Pancreas (tissue), 10 donors: ENCODE results near the gene NPTN. TPM values are rescaled to one million over a fixed set of nuclear protein-coding genes. Genes with fewer than 3 reads are reported as not detected.

Experiments
- ATAC-seq, 4 donors: fragments of 200-7000 bp; cut with Tn5 transposase; one replicate each; pipeline versions ENCODE4 v1.8.0 to v1.9.1; 2020; ENCODE audit warnings: mild to moderate bottlenecking in 4 of 4, moderate library complexity in 4 of 4
- DNase-seq, 6 donors: peaks; one replicate each; pipeline ENCODE4 v3.0.0-alpha.2; 2020
- FAIRE-seq: peaks from 2 replicates; lab custom pipeline; 2012; peaks lifted over from hg19 to GRCh38; lab: Jason Lieb, UNC
- H3K27ac ChIP-seq, 4 donors: fragments of 200-600 bp; sonication (generic); 1 replicate in 3 of 4; 2 replicates in 1 of 4; pipeline versions ENCODE4 v1.5.0 to v1.8.0; 2020
- H3K27me3 ChIP-seq, 4 donors: fragments of 200-600 bp; one replicate each; pipeline ENCODE4 v1.8.0; 2021
- H3K36me3 ChIP-seq, 3 donors: fragments of 200-600 bp; sonication (generic) in 1 of 3; one replicate each; pipeline versions ENCODE4 v1.5.0 to v1.8.0; 2020 to 2021
- H3K4me1 ChIP-seq, 3 donors: fragments of 200-600 bp; one replicate each; pipeline ENCODE4 v1.8.0; 2021
- H3K4me3 ChIP-seq, 4 donors: fragments of 200-600 bp; sonication (generic) in 2 of 4; one replicate each; pipeline versions ENCODE4 v1.5.0 to v1.8.0; 2020 to 2021
- H3K9me3 ChIP-seq, 4 donors: fragments of 200-600 bp; one replicate each; pipeline ENCODE4 v1.8.0; 2021
- WGBS, 2 donors: extraction: QIAGEN DNeasy Blood & Tissue Kit; methylation state at CpG; one replicate each; pipeline ENCODE4 v1.1.7; 2013; 5-methylcytosine and 5-hydroxymethylcytosine counted together
- intact Hi-C, 3 donors: fragments of 100-400 bp; cut with DNase I; formaldehyde crosslinking; loops; one replicate each; pipeline versions ENCODE4 v1.11.1 to v1.14.2; 2022
- polyA plus RNA-seq, 2 donors: library from polyadenylated mRNA; stranded (reverse); fragments of 200-250 nt; gene quantifications; one replicate each; pipeline ENCODE4 v1.2.3, GENCODE V29; 2013
- total RNA-seq, 6 donors: library from RNA; stranded (reverse); fragmentation: NEBNext Ultra II Directional in 4 of 6; extraction: Animal tissue kit (Norgen Biotek cat#: 25700) in 4 of 6; gene quantifications; one replicate each; pipeline versions ENCODE4 v1.2.1 to v1.2.4, GENCODE V29; 2021 to 2023
- TF ChIP-seq, protein P1 (sequence below), 4 donors: fragments of 200-600 bp; sonication (generic) in 3 of 4; IDR thresholded peaks; one replicate each; pipeline versions ENCODE4 v1.5.0 to v1.8.0; 2021; ENCODE audit warnings: antibody characterized with exemption in 4 of 4
- donor health status: healthy with polysubstance abuse.
- donor health status: DM: no; HTN: no; CAD: no; lungs with moderate emphysema.
- donor health status: DM: no; HTN: no; CAD: no.
- donor health status: control.
- donor health status: control.
- donor health status: Bipolar disorder and iron deficiency.
- donor health status: DM: yes; HTN: yes; CAD: no.
- donor health status: DM: no; HTN: no; CAD: no.
- donor health status: DM: no; HTN: no; CAD: no.
- donor health status: DM: yes; HTN: yes; CAD: no.

The NPTN gene
- total and polyA plus RNA-seq, 8 donors: 16.2 to 61.9 (median 36.8) TPM

GRCh38 chr15:73605759-73606436, 27.3 kb downstream of the NPTN start:
- FAIRE-seq (no peak), ATAC-seq (no peak), DNase-seq (no peak)
- WGBS, 2 donors: 94 to 97% methylated on average over 5 of the region's 5 CpGs
- Histone ChIP-seq H3K4me1 (peaks cover 20 to 31% (median 27%) of the 10 kb centered on the region in 3 donors), H3K27ac (no peak overlapping the region), H3K27me3 (no peaks in the 10 kb centered on the region), H3K9me3 (no peaks in the 10 kb centered on the region), H3K36me3 (no peaks in the 10 kb centered on the region), H3K4me3 (no peak overlapping the region)
- intact Hi-C loops: no loop called here
- TF ChIP-seq, protein P1, sequence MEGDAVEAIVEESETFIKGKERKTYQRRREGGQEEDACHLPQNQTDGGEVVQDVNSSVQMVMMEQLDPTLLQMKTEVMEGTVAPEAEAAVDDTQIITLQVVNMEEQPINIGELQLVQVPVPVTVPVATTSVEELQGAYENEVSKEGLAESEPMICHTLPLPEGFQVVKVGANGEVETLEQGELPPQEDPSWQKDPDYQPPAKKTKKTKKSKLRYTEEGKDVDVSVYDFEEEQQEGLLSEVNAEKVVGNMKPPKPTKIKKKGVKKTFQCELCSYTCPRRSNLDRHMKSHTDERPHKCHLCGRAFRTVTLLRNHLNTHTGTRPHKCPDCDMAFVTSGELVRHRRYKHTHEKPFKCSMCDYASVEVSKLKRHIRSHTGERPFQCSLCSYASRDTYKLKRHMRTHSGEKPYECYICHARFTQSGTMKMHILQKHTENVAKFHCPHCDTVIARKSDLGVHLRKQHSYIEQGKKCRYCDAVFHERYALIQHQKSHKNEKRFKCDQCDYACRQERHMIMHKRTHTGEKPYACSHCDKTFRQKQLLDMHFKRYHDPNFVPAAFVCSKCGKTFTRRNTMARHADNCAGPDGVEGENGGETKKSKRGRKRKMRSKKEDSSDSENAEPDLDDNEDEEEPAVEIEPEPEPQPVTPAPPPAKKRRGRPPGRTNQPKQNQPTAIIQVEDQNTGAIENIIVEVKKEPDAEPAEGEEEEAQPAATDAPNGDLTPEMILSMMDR (IDR thresholded peaks at IDR 0.05): no peak

DNA sequence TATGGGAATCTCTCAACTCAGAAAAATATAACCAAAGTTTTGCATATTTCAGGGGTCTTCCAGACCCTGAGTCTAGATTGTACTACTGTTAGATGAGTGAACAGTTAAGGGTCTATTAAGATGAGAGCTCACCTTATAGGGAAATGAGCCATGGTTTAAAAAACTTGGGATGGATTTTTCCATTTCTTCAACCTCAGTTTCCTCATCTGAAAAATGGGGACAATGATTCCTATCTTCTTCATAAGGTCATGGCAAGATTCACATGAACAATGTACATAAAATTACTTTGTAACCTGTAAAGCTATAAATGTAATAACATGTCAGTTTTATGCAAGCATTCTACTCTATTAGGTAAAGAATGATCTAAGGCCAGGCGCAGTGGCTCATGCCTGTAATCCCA, 28.7 kb downstream of the NPTN start:
- 97 to 100% methylated on average over 1 of the region's 1 CpG for WGBS, 2 donors
- intact Hi-C loops: no loop called here
- no peak for FAIRE-seq

DNA sequence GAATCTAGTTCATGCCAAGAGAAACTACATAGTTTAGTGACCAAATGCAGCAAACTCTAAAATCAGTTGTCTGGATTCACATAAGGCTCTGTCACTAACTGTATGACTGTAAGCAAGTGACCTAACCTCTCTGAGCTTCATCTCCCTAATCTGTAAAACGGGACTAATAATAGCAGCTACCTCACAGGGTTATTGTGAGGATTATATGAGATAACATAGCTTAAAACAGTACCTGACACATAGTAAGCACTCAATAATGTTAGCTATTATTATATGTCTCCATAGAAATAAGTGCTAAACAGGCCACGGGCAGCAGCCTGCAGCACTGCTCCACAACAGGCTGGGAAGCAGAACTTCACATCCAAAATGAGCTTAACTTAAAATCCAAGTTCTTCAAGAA, 30.2 kb downstream of the NPTN start:
- Histone ChIP-seq H3K27me3 (no peaks in the 10 kb centered on the region), H3K4me3 (no peak overlapping the region), H3K27ac (no peak overlapping the region), H3K36me3 (no peaks in the 10 kb centered on the region), H3K4me1 (peaks cover 29 to 41% (median 33%) of the 10 kb centered on the region in 3 donors), H3K9me3 (no peaks in the 10 kb centered on the region)
- DNase-seq: no peak
- no peak for FAIRE-seq
- 70 to 80% methylated on average over 2 of the region's 2 CpGs for WGBS, 2 donors
- TF ChIP-seq, protein P1 (IDR thresholded peaks at IDR 0.05): no peak
- intact Hi-C loops: no loop called here
- ATAC-seq: no peak

More for the DNA sequence above, 28.7 kb downstream of the NPTN start:
- peaks cover 23 to 43% (median 37%) of the 10 kb centered on the region in 3 donors for H3K4me1 ChIP-seq
- no peak overlapping the region for H3K4me3 ChIP-seq
- DNase-seq: no peak
- no peaks in the 10 kb centered on the region for H3K27me3 ChIP-seq
- H3K9me3 ChIP-seq: no peaks in the 10 kb centered on the region
- ATAC-seq: no peak
- no peaks in the 10 kb centered on the region for H3K36me3 ChIP-seq
- no peak overlapping the region for H3K27ac ChIP-seq
- TF ChIP-seq, protein P1 (IDR thresholded peaks at IDR 0.05): no peak

- peak overlapping the region in 2 of 4 donors; percentile 30 to 37 for H3K27ac ChIP-seq
- no peaks in the 10 kb centered on the region for H3K9me3 ChIP-seq
- no peaks in the 10 kb centered on the region for H3K27me3 ChIP-seq
- peaks cover 24 to 38% (median 28%) of the 10 kb centered on the region in 3 donors for H3K4me1 ChIP-seq
- WGBS, 2 donors: 12 to 20% methylated on average over 1 of the region's 1 CpG
- no peaks in the 10 kb centered on the region for H3K36me3 ChIP-seq
- TF ChIP-seq, protein P1 (IDR thresholded peaks at IDR 0.05): no peak
- intact Hi-C loops: no loop called here
- peak in 2 of 4 donors; percentile 12 to 21 for ATAC-seq
- DNase-seq: no peak
- no peak for FAIRE-seq
- no peak overlapping the region for H3K4me3 ChIP-seq
Measured at GRCh38 chr15:73602446-73602843, 30.7 kb downstream of the NPTN start.
